B cell (primary cell): ENCODE results near the gene VASN.

Source experiments
- EZH2 ChIP-seq: IDR thresholded peaks from 2 replicates; pipeline ENCODE4 v1.6.1; 2012; ENCODE audit warnings: borderline replicate concordance, low read depth, mild to moderate bottlenecking, moderate library complexity, low read length; ENCODE audit not compliant: insufficient read depth, poor library complexity, severe bottlenecking
- TF ChIP-seq, protein P1 (sequence below): fragments of 200-600 bp; IDR thresholded peaks from one replicate; pipeline ENCODE4 v1.8.0; 2022; ENCODE audit warnings: antibody characterized with exemption, mild to moderate bottlenecking

DNA sequence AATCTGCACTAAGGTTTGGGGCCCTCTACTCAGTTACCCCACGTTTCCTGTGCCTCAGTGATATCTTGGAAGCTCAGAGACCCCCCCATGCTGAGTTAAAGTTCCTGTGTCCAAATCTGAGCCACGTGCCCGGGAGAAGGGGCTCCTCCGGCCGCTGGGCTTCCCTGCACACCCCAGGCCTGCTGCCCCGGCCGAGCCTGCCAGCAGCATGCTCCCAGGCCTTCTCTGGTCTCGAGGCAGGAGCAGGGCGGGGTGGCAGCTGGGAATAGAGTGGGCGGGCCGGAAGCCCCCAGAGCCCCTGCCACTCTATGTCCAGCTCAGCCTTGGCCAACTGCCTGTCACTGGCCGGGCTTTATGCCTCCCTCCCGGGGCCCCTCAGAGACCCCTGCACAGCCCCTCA lies 5.6 kb upstream of the VASN start:
- TF ChIP-seq EZH2, result no peak
- TF ChIP-seq, protein P1, sequence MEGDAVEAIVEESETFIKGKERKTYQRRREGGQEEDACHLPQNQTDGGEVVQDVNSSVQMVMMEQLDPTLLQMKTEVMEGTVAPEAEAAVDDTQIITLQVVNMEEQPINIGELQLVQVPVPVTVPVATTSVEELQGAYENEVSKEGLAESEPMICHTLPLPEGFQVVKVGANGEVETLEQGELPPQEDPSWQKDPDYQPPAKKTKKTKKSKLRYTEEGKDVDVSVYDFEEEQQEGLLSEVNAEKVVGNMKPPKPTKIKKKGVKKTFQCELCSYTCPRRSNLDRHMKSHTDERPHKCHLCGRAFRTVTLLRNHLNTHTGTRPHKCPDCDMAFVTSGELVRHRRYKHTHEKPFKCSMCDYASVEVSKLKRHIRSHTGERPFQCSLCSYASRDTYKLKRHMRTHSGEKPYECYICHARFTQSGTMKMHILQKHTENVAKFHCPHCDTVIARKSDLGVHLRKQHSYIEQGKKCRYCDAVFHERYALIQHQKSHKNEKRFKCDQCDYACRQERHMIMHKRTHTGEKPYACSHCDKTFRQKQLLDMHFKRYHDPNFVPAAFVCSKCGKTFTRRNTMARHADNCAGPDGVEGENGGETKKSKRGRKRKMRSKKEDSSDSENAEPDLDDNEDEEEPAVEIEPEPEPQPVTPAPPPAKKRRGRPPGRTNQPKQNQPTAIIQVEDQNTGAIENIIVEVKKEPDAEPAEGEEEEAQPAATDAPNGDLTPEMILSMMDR, result no peak
